ENCODE results near the gene DCAF17.

DCAF17 gene

GRCh38 chr2:171434013-171434989, at the start of gene DCAF17:
TSS of gene DCAF17 (plus strand) at chr2:171434226. CDS start at chr2:171434578, 352 bp downstream.
- peak; percentile 87 to 91 for DNase-seq (ENCODE audit: low read depth in 1 of 2, low spot score in 1 of 2)

- no peak for DNase-seq (ENCODE audit: low read depth in 1 of 2, low spot score in 1 of 2)
Observed at GRCh38 chr2:171386627-171387026, 47.4 kb upstream of the DCAF17 start.

DNA sequence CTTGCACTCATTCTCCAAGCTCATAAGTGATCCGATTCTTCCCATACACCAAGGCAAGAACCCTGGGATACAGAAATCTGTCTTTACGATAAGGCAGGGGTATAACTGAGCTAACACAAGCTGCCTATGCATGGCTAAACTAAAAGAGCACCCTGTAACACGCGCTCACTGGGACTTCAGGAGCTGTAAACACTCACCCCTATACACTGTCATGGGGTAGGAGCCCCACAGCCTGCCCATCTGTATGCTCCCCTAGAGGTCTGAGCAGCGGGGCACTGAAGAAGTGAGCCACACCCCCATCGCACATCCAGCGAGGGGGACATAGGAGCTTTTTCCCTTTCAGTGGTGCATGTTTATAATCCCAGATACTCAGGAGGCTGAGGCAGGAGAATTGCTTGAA, 47.0 kb upstream of the DCAF17 start:
- no peak for DNase-seq (ENCODE audit: low read depth in 1 of 2, low spot score in 1 of 2)

- no peak for DNase-seq (ENCODE audit: low read depth in 1 of 2, low spot score in 1 of 2)
Observed at GRCh38 chr2:171389325-171389724, 44.7 kb upstream of the DCAF17 start.

DNA sequence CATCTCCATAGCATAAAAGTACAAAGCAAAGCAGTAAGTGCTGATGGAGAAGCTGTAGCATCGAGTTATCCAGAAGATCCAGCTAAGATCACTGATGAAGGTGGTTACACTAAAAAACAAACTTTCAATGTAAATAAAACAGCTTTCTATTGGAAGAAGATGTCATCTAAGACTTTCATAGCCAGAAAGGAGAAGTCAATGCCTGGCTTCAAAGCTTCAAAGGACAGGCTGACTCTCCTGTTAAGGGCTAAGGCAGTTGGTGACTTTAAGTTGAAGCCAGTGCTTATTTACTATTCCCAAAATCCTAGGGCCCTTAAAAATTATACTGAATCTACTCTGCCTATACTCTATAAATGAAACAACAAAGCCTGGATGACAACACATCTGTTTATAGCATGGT, 44.2 kb upstream of the DCAF17 start:
- no peak for DNase-seq (ENCODE audit: low read depth in 1 of 2, low spot score in 1 of 2)

- no peak for DNase-seq (ENCODE audit: low read depth in 1 of 2, low spot score in 1 of 2)
Observed at GRCh38 chr2:171390941-171391516, 43.0 kb upstream of the DCAF17 start.

- DNase-seq (ENCODE audit: low read depth in 1 of 2, low spot score in 1 of 2): no peak
Observed at GRCh38 chr2:171391532-171391931, 42.5 kb upstream of the DCAF17 start.

DNA sequence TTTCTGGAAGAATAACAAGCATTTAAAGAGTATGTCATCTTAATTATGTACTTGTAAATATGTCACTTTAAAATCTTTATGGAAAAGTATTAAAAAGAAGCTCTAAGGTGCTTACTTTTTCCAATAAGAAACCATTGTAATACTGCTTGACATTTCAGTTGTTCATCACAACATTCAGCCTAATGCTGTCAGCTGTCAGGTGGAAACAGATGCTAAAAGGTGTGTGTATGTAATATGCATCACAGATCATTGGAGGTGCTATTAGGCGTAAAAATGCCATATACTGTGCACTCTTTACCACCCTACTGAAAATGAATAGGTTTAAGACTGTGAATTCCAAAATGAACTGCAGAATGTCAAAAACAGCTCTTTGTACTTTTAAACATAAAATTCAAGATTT, 40.5 kb upstream of the DCAF17 start:
- DNase-seq (ENCODE audit: low read depth in 1 of 2, low spot score in 1 of 2): no peak

DNA sequence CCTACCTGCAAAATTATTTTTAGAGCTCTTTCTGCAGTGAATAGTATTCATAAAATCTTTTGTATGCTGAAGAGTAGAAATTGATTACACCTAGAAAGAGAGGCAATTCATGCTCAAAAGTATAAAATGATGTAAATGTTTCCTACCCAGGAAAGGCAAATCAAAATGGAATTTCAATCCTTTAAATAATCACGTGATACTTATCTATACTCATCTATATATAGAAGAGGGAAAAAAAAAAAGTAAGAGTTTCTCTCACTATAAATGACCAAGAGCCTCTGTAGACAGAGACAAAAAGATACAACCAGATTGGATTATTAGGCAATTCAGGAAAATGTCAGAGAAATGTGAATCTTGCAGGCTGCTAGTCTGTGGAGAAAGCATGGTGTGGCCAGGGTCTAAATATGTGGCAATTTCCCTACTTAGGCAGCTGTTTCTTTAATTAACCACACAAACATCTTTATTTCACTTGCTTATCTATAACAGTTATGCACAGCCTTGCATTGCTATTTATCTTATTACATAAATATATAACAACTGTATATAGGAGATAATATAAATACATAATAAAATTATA, 39.8 kb upstream of the DCAF17 start:
- no peak for DNase-seq (ENCODE audit: low read depth in 1 of 2, low spot score in 1 of 2)

DNA sequence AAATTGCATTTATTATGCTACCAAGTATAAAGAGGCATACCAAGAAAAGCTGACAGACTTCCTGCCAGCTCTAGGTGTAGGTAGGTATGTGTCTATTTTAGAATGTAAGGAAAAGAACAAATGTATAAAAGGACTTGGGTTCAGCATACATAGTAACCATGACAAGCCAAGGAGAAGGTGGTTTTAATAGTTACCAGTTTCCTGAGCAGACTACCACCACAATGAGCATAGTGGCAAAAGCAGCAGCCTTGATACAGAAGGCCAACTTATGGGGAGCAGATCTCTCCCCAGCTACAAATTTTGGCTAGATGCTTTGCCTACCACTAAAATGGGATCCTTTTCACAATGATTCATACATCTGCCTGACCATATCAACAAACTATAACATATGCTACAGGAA, 34.7 kb upstream of the DCAF17 start:
- DNase-seq (ENCODE audit: low read depth in 1 of 2, low spot score in 1 of 2): no peak

DNA sequence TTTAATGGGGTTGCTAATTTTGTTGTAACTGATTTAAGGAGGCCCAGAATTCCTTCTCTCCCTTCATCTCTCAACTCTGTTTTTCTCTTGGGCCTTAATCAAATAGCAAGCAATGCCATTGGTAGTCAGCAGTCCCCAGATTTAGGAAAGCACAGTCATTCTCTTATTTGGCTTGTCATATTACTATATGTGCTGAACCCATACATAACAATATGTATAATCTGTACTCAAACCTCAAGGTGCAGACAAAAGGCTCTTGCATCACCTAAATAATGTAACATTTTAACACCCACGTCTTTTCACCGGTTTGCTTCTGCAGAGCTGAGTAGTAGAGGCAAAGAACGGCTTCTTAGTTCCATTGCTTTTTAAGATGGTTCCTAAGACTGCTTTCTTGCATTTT, 33.6 kb upstream of the DCAF17 start:
- DNase-seq (ENCODE audit: low read depth in 1 of 2, low spot score in 1 of 2): no peak

DNA sequence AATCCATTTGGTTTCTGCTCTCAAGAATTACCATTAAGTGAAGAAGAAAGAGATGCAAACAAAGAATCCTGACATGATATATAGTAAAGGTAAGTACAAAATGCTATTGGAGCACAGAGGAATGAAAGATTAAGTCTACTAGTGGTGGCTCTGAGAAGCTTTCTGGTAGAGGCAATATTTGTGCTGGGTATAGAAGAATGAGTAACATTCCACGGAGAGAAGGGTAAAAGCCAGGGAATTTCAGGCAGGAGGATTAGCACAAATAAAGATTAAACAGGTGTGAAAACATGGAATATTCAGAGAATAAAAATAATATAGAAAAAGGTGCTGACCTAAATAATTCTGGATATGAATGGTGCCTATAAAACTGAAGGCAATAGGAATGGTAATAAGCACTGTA, 32.1 kb upstream of the DCAF17 start:
- DNase-seq (ENCODE audit: low read depth in 1 of 2, low spot score in 1 of 2): no peak

DNA sequence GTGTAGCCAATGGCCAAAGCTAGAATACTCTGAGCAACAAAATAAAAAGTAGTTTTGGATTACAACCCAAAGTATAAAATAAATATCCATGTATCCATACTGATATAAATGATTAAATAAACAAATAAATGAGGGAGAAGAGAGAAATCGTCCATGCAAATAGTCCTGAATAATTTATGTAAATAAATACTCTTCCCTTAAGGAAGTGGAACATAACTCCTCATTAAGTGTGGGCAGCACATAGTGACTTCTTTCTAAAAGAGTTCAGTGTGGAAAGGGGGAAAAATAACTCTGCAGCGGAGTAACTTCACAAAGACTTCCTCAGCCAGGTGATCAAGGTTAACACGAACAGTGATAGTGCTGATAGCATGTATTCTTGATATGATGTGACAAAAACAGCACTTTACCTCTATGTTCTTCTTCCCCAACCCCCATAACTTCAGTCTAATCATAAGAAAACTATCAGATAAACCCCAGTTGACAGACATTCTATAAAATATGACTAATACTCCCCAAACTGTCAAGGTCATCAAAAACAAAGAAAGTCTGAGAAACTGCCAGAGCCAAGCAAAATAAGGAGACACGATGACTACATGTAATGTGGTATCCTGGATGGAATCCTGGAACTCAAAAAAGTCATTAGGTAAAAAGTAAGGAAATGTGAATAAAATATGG, 31.0 kb upstream of the DCAF17 start:
- no peak for DNase-seq (ENCODE audit: low read depth in 1 of 2, low spot score in 1 of 2)

DNA sequence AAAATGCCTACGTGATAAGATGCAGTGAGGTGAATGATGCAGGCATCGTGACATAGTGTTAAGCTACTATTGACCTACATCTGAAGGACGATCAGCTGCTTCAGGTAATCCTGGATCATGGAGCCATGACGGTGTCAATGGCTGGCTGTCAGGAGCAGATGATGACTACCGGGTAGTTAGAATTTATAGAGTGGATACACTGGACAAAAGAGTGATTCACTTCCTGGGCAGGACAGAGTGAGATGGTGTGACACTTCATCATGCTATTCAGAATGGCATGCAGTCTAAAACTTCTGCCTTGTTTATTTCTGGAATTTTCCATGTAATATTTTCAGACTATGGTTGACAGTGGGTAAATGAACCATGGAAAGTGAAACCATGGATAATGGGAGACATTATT, 29.8 kb upstream of the DCAF17 start:
- DNase-seq (ENCODE audit: low read depth in 1 of 2, low spot score in 1 of 2): no peak

DNA sequence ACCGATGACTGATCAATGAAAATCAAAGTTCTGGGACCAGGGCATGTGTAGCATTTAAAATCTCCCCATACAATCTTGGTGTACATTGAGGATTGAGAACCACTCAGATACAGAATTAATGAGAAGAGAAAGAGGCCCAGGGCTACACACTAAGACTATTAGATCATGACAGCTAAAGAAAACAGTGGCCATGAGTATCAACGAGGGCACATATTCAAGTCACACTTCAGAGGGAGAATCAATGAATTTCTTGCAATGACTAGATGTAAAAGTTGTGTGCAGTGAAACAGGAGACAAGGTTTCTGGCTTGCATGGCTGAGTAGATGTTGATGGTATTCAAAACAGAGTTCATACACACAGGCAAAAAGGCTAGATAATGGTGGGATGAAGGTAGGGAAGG, 29.3 kb upstream of the DCAF17 start:
- no peak for DNase-seq (ENCODE audit: low read depth in 1 of 2, low spot score in 1 of 2)

DNA sequence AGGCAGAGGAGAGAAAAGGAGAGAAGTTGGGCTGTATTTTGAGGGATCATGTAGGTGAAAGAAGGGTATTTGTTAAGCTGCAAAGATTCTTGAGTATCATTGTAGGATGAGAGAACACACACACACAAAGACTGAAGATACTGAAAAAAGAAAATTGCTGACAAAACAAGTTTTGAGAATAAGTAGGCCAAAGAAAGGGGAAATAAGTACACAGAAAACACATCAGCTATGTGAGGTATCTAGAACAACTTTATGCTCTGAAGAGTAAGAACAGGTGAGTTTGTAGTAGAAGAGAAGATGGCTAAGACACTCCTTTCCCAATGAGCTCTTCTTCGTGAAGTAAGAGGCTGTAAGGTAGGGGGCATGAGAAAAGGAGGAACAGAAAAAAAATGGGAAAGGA, 28.5 kb upstream of the DCAF17 start:
- DNase-seq (ENCODE audit: low read depth in 1 of 2, low spot score in 1 of 2): no peak

- DNase-seq (ENCODE audit: low read depth in 1 of 2, low spot score in 1 of 2): no peak
Observed at GRCh38 chr2:171406044-171406443, 28.0 kb upstream of the DCAF17 start.

GRCh38 chr2:171407030-171407675, 26.9 kb upstream of the DCAF17 start:
- DNase-seq (ENCODE audit: low read depth in 1 of 2, low spot score in 1 of 2): no peak

- no peak for DNase-seq (ENCODE audit: low read depth in 1 of 2, low spot score in 1 of 2)
Observed at GRCh38 chr2:171407676-171408044, 26.4 kb upstream of the DCAF17 start.

DNA sequence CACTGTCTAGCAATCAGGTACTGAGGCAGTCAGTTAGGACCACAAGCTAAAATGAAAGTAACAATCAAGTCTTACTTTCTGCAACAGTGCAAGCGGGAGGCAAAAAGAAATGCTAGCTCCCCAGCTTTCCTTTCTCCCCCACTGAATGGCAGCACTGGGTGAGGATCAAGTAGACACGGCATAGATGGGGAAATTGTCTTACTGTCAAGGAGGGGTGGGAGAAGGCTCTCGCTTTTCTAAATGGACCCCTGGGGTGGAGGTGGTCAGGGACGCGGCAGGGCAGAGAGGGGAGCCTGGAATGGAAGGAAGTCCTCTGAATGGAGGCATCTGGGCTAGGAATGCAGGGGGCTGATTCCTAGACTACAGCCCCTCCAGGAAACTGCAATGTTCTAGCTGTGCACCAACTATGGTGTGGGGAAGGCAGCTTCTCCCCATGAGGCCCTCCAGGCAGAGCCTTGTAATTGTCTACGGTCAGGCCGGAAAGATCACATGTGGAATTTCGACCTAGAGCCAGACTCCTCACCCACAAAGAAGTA, 24.5 kb upstream of the DCAF17 start:
- no peak for DNase-seq (ENCODE audit: low read depth in 1 of 2, low spot score in 1 of 2)

GRCh38 chr2:171410101-171410500, 23.9 kb upstream of the DCAF17 start:
- DNase-seq (ENCODE audit: low read depth in 1 of 2, low spot score in 1 of 2): no peak
